ENCODE data around the gene STARD3. TPM values are rescaled to one million over a fixed set of nuclear protein-coding genes. Genes with fewer than 3 reads are reported as not detected.
A peak's percentile ranks its signal among the peaks of the same experiment; 100 is the strongest.

The STARD3 gene
- polyA plus RNA-seq, 10 donors: 27.5 to 41.4 (median 31.6) TPM

DNA sequence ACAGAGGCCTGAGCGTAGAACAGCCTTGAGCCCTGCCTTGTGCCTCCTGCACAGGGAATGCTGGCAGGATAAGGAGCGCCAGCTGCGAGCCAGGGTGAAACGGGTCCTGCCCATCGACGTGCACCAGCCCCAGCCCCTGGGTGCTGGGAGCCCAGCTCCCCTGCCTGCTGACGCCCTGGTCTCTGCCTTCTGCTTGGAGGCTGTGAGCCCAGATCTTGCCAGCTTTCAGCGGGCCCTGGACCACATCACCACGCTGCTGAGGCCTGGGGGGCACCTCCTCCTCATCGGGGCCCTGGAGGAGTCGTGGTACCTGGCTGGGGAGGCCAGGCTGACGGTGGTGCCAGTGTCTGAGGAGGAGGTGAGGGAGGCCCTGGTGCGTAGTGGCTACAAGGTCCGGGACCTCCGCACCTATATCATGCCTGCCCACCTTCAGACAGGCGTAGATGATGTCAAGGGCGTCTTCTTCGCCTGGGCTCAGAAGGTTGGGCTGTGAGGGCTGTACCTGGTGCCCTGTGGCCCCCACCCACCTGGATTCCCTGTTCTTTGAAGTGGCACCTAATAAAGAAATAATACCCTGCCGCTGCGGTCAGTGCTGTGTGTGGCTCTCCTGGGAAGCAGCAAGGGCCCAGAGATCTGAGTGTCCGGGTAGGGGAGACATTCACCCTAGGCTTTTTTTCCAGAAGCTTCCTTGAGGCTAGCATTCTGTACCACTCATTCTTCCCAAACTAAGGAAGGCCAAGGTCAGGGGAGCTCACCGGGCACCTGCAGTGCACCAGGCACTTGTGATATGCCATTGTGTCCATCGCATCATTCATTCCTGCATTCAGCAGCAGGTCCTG, 33.2 kb downstream of the STARD3 start:
- DNase-seq: no peak

GRCh38 chr17:39670746-39671145, 33.8 kb downstream of the STARD3 start:
- no peak for DNase-seq

DNA sequence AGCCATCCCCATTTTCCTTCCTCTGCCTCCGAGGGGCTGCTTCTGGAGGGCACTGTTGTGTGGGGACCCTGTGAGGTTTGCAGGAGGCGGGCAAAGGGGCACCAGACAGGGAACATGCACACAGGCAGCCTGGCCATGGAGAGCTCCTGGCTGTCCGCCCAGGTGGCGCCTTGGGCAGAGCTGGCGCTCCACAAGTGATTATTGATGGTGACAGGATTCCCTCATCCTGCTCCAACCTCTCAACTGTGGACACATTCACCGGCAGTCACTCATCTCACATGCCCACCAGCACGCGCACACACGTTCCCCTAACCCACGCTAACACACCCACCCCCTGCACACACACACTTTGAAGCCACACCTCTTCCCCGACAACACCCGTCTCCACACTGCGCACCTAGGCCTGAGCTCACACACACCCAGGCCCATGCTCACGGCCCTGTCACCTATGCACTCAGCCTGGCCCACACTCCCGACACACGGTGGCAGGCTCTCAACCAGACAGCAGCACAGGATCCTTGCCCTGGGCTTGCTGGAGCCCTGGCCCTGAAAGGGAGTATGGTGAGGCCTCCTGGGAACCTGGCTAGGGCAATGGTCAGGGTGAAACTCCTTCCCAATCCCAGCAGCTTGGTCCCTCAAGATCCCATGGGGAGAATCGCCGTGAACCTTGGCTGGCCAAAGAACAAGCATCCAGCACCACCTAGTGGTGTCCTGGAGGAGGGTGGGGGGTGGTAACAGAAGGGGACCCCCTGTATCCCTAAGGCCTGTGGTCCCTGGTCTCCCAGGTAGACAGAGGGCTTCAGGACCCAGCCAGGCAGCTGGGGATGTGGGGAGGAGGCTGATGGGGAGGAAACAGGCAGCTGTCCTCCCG, 34.9 kb downstream of the STARD3 start:
- DNase-seq: no peak

GRCh38 chr17:39672522-39673334, 35.8 kb downstream of the STARD3 start:
- no peak for DNase-seq

DNA sequence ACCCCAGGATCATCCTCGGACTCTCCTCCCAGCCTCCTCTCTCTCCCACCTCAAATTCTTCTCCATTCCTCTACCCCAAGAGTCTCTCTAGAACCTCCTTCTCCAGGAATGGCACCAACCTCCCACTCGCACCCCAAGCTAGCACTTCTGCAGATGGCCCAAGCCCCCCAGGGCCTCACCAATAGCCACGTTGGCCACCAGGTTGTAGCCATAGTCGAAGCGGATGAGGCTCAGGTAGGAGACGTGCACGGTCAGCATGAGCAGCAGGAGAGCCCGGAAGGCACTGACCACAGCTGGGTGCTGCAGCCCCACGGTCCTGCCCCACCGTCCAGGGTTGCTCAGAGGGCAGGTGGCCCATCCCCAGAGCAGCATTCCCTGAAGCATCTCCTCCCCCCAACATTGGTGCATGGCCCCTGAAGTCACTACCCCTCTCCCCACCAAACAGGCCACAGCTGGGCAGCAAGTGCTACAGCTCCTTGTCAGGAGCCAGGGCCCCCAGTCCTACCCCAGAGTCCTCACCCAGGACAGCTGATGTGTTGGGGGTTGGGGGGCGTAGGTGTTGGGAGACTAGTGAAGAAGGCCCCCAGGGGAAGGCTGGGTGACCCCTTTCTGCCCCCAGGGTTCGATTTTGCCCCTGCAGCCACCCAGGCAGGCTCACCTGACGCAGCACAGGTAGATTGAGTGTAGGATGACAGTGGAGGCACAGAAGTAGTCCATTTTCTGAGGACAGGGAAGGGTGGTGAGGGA, 36.6 kb downstream of the STARD3 start:
- no peak for DNase-seq

DNA sequence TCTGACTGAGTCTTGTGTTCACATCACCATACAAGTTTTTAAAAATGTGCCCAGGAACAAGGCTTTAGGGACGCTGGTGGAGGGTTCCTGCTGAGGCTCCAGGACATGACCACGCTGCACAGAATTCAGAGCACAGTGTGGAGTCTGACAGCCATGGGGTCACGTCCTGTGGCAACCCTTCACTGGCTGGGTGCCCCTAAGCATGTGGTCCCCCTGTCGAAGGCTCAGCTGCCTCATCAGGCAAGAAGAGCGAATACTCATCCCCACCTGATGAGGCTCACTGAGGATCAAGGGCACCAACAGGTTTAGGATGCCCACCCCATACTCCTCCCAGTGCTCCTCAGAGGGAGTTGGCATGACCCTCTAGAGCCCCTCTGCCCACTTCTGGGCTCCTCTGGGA, 37.2 kb downstream of the STARD3 start:
- DNase-seq: no peak

DNA sequence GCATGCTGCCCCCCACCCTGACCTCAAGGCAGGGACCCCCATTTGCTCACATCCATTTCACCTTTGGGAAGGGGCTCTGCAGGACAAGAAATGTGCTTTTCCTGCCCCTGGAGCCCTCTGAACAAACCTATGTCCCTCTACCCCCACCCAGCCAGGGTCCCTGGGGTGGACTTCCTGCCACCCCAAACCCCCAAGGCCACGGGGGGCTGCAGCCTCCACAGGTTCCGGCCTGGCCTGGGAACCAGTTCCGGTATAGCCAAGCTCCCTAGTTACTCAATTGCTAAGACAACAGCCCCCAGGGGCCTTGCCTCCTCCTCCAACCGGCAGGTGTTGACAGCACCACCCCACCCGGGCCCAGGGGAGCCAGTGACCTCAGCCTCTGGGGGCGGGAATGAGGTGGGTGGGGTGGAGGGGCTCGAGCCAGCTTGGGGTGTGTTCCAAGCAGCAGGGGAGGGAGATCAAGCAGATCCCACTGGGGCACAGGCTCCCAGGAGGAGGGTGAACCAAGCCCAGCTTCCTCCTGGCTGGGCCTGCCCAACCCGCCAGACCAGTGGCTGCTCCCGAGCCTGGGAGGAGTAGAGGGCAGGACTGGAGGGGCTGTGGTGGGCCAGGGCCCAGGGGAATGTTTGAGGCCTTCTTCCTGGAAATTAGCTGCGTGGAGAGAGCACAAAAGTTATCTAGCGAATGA, 37.9 kb downstream of the STARD3 start:
- no peak for DNase-seq

GRCh38 chr17:39675390-39676082, 38.6 kb downstream of the STARD3 start:
- no peak for DNase-seq

DNA sequence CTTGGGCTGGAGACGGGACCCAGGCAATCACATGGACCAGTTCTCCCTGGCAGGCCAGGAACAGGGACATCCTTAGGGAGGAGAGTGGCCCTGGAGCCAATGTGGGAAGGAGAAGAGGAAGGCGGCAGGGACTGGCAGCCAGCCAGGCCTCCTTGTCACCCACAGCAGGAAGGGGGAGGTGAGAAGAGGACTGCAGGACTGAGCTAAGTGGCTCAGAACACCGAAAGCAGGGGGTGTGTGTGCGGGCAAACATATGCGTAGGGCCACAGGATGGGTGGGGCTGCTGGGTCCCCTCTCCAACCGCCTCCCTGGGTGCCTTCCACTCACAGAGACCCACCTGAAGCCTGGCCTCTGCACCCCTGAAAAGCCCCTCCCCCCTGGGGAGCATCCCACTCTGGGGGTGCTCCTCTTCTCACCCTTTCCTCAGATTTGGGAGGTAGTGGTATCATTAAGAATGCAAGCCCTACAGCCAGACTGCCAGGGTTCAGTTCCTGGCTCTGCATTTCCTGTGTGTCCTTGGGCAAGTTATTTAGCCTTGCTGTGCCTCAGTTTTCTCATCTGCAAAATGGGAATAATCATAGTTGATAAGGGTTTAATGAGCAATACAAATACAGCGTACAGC, 39.4 kb downstream of the STARD3 start:
- no peak for DNase-seq

DNA sequence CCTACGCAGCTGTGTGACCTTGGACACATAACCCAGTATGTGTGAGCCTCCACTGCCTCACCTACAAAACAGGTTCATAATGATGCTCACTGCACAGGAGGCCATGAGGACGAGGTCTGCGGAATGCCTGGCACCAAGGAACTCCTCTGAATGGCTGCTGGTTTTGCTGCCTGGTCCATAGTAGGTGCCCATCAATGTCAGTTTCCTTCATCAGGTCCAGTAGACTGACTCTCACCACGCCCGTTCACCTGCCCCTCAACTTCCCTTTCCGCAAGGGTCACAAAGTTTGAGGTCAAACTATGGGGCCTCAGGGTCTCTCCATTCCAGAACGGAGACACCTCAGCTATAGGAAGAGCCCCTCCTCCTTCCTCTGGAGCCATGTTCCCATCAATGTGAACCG, 40.1 kb downstream of the STARD3 start:
- DNase-seq: no peak

DNA sequence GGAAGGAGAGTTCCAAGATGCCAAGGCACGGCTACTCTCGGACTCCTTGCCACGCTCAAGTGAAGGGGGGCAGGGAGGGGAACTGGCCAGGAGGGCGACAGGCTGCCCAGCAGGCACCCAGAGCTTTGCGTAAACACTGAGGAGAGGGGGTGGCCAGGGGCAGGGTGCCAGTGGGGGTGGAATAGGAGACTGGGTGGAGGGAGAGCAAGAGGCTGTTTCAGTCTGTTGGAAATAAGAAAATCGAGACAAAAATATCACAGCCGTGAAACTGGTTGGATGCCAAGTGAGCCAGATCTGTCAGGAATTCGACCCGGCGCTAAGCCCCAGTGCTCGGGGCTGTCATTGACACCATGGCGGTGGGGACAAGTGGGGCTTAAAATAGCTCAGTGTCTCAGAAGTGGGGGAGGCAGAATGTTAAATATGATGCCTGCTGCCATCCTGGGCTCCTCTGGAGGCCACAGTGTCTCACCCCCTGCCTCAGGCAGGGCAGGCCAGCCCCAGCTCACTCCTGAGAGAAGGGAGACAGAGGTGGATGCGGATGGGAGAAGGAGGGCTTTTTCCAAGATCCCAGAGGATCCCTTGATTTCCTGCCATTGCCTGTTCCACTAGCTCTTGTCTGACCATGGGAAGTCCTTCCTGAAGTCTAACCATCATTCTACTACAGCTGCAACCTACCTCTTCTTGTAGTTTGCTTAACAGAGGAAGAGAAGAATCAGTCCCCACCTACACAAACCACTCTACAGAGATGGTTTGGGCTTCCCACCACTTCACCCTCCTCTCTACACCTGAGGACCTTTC, 40.8 kb downstream of the STARD3 start:
- DNase-seq: peak in 1 of 3 donors; percentile 59

- no peak for DNase-seq
Measured at GRCh38 chr17:39678340-39679116, 41.6 kb downstream of the STARD3 start.

DNA sequence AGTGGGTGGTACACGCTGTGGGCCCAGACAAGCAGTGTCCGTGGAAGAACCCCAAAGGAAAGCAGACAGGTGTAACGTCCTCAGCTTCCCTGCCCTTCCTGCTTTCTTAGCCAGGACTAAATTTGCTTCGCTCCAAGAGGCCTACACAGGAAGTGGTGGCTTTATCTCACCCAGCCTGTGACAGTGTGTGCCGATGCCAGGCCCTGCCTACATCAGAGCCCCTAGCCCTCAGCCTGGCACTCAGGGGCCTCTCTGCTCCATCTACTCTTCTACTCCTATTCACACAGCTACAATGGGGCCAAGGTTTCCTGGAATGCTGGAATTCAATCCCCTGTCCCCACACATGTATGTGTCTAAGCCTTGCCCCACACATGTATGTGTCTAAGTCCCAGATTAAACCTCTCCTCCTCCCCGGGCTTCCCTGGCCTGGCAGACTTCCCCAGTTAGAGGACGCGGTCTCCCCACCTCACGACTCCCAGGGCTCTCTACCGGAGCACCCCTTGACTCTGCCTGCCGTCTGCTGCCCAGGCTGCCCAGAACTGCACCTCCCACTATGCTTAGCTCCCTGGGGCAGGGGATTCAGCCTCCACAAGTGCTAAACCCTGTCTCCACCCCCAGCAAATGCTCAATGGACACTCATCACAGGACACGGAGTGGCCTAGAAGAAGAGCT, 42.7 kb downstream of the STARD3 start:
- DNase-seq: no peak

DNA sequence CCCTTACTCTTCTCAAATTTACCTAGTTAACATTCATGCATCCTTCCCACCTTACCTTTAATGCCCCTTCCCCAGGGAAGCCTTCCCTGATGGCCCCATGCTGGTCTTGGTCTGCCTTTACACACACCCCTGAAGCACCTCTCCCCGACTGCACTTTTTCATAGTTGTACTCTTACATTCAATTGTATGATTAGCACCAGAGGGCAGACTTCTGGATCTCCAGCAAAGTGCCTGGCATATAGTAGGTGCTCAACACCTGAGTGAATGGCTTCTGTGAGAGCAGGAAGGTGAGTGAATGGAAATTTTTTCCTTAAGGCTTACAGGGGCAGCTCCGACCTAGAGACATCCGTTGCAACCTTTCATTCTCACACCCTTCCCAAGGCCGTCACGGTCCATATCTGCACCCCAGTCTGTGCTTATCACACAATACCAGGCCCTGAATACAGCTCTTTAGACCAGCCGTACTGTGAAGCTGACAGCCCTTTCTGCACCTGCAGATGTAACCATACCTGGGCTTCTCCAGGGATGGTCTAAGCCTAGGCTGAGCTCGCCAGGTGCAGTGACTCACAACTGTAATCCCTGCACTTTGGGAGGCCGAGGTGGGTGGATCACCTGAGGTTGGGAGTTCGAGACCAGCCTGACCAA, 46.5 kb downstream of the STARD3 start:
- DNase-seq: no peak

GRCh38 chr17:39684369-39685192, 47.6 kb downstream of the STARD3 start:
- DNase-seq: no peak

DNA sequence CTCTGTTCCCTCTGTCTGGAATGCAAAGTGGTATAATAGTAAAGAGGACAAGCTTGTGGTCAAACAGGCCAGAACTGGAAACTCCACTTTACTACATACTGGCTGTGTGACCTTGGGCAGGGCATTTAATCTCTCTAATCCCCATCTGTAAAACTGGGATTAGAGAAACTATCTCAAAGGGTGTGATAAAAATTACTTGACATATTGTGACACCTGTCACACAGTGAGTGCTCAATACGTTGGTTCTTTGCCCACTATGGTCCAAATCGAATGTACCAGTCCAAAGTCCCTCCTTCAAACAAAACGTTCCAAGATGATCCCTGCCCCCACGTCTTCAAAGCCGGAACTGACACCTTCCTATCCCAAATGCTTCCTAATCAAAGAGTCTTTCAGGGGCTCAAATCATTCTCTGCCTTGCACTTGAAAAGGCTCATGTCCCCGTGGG, 50.2 kb downstream of the STARD3 start:
- no peak for DNase-seq
